CD4-positive, alpha-beta T cell treated with Interleukin-17A for 1 hour (primary cell): ENCODE measurements around the gene ANKRD11.
"Not testable (repeated sequence)": the region's sequence is repeated elsewhere in the genome, so short reads cannot be mapped to it uniquely, and the experiment has no call there.

ENCODE experiments used
- DNase-seq: peaks from one replicate; pipeline ENCODE4 v3.0.0-alpha.2; 2020

The ANKRD11 gene

DNA sequence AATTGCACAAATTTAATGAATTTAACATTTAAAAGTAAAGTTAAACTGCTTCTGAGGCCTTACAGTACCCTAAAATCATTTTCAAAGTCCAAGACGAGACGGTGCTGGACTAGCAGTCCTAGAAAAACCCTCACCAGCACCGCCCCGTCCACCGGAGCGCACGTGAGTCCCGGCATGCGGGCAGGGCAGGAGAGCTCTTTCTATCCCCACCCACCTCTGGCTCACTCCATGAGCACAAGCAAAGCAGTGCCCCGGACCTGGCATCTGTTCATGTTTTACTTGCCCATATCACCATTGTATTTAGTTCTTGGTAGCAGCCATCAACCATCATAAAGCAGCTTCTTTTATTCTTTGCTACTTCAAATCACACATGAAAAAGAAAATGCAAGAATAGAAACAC, 41.7 kb downstream of the ANKRD11 start:
- no peak for DNase-seq

DNA sequence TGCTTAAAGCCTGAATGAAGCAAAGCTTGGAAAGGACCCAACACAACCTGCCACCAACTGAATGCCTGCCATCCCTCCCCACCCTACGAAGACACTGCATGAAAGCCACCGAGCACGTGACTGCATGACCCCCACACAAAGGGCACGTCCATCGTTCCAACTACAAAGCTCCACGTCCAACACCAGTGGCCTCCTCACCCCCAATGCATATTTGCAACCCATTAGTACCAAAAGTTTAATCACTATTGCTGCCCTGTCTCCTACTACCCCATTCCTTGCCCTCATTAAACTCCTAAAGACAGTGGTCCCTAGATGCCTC, 43.4 kb downstream of the ANKRD11 start:
- no peak for DNase-seq

DNA sequence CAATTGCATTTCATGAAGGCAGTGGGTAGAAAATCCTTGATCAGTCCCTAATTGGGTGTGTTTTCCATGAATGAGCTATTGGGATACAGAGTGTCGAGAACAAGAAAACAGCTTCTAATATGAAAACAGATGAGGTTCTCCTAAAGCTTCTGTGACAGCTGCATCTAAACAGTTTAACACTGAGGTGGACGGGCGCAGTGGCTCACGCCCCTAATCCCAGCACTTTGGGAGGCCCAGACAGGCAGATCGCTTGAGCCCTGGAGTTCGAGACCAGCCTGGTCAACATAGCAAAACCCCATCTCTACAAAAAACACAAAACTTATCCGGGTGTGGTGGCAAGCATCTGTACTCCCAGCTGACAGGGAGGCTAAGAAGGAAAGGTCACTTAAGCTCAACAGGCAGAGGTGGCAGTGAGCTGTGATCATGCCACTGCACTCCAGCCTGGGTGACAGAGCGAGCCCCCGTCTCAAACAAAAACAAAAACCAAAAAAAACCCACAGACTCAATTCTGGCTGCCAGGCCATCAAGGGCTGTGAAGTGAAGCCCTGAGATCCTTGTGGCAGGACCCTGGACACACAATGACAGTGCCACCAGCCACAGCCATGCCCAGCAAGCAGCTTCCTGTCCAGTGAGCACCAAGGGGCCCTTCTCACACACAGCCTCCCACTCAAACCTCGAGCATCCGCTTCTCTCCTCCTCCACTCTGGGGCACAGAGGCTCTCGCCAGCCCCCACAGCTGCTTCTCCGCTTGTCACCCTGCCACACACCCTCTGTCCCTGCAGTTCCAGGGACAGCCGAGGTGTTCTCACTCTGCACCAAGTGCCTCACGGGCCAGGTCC, 44.0 kb downstream of the ANKRD11 start:
- DNase-seq: no peak

DNA sequence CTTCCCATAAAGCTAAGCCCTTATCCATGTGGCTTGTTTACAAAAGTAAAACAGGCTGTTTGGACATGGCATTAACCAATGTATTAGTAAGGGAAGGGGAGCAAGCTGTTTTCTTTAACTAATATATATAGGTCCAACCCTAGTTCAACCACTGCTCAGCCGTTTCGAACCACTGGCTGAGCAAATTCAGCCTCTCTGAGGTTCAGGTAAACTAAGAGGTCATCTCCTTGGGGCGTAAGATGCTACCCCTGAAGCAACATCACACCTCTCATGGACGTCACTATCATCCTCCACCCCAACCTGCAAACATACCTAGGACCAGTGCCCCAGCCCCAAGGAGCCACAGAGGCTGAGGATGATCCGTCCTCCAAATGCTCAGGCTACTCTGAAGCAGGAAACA, 45.2 kb downstream of the ANKRD11 start:
- DNase-seq: no peak

DNA sequence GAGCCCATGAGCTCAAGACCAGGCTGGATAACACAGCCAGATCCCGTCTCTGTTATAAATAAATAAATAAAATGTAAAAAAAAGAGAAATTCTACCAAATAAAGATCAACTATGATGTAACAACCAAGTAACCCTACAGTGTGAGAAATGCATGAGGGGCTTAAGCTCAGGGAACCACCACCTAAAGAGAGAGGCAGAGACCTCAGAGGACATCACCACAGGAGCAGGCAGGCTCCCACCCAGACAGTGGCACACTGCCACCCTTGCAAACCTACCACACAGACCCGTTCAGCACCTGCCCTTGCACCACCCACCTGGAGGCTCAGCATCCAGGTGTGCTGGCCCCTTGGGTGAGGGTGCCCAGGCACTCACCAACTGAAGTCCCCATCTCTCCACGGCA, 45.6 kb downstream of the ANKRD11 start:
- DNase-seq: no peak

DNA sequence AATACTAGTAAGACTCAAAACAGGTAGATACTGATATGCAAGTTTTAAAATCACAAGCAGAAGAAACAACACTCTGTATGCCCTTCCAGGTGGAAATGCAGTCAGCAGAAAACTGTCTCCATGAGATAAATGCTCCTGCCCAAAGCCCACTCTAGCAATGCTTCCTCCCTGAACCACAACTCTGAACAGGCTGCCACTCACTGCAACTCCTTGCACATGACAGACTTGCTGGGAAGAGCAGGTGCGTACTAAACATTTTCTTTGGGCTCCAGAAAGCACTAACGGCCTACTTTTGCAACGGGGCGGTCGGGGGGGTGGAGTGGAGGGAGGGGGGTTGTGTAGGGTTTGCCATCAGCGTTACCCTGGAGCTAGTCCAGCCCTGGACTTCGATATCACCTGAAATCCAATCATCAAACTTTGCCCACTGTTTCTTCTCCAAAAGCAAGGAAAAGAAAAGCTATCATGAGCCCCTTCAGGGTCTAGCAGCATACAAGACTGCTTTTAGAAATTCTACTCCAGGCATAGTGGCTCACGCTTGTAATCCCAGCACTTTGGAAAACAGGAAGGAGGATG, 46.1 kb downstream of the ANKRD11 start:
- DNase-seq: no peak

DNA sequence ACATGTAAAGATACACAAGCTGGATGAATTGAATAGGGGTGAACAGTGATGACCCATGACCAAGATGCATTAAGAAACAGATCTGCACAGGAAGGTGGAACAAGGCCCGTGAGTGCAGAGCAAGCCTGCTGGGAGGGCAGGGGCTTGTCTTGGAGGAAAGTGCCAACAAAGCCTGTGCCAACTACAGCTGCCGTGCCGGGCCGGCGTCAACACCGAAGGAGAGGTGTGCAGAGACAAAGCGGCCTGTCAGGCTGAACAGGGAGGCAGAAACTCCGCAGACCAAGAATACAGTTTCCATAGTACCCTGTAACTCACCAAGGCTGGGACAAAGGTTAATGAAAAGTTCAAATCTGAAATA, 46.7 kb downstream of the ANKRD11 start:
- DNase-seq: no peak

DNA sequence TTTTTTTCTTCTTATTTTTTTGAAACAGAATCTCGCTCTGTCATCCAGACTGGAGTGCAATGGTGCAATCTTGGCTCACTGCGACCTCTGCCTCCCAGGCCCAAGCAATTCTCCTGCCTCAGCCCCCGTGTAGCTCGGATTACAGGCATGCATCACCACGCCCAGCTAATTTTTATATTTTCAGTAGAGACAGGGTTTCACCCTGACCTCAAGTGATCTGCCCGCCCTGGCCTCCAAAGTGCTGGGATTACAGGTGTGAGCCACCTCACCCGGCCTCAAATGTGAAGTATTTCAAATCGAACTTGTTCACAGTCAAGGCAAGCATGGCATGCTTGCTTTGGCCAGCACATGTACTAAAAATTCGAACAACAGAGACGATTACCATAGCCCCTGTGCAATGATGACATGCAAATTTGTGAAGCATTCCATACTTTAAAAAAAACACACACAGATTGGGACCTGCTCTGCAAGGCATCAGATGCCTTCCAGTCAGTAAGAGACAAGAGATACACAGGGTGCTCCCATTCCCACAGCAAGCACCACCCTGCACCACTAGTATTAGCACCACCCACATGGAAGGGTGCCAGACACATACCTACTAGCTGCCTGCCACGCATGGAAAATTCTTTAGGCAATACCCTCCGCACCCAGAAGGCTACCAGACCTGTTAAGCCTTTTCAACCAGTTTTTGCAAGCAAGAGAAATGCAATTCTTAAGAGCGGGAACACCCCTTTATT, 47.2 kb downstream of the ANKRD11 start:
- DNase-seq: no peak

DNA sequence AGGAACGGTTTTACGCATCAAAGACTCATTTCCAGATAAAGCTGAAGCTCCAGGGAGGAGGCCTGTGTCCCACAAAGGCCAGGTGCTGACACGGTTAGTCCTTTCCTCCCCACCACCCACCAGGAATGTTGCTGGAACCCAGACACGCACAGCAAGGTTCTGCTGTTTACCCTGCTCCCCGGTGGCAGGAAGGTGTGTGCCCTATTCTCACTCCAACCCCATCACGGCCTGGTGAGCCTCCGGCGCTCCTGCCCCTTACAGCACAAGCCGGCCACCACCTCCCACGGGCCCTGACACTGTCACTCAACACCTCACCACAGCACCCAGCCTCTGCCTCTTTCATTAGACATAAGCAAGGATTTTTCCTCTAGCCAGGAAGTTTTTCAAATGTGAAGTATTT, 47.8 kb downstream of the ANKRD11 start:
- no peak for DNase-seq

DNA sequence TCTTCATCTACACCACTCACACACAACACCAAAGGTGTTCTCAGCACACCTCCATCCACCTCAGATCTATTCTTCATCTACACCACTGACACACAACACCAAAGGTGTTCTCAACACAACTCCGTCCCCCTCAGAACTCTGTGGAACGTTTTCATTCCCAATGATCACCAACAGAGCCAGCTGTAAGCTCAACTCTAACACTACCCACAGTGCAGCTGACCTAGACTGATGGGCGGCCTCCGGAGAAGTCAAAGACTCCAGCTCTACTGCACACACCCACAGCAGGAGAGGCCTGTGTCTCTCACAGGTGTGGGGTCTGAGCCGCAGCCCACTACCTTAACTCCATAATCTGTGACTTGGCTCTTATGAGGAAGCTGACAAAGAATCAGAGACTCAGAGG, 50.7 kb downstream of the ANKRD11 start:
- DNase-seq: no peak

DNA sequence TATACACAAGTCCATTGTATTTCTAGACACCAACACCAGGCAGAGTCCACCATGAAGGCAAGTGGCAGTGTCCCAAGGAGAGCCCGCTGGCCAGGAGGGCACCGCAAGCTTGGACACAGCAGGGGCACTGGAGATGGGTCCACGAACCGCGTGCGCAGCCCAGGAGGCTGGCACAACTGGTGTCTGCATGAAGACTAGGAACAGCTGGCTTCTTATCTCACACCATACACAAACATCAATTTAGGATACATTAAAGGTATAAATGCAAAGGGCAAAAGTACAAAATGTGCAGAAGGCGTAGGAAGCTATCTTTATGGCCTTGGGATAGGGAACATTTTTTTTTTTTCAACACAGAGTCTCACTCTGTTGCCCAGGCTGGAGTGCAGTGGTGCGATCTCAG, 52.4 kb downstream of the ANKRD11 start:
- no peak for DNase-seq

DNA sequence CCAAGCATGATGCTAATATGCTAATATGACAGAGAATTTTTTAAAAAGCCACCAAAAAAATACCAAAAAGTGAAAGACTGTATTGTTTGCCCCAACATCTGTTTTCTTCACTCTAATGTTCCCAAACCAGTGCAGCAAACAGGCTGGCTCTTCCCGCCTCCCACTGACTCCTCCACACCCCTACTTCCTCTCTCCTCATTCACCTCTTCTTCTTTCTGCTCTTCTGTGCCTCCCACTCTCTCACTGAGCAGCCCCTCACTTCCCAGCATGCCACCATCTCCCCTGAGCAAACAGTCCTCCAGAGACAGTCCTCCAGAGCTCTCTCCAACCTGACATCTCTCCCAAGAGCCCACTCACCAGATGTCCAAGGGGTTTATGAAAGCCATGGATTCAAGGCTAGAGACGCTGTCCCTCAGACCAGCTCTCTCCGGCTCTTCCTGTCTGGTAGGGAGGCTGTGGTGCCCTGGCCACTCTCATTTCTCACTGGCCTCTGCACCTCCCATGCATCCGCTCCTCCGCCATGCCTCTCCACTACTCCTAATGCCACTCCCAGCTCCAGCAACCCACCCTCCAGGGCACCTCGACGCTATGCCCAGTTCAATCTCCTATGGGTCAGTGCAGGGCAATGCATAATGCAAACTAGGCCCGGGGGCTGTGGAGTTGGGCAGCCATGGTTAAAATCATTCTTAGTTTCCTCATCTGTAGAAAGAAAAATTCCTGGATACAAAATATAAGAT, 52.9 kb downstream of the ANKRD11 start:
- DNase-seq: no peak

DNA sequence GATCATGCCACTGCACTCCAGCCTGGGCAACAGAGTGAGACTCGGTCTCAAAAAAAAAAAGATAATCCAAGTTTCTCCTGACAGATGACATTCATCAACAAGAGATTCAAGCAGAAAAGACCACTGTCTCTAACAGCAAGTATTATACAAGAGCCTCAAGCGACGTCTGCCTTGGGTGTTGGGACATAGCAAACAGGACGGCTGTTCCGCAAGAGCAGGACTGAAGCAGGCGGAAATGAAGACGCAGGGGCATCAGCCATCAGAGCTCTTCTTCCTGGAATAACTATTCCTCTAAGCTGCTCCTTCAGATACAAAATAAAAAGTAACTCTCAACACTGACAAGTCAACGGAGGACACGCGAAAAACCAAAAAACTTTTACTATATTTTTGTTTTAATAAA, 54.0 kb downstream of the ANKRD11 start:
- no peak for DNase-seq

DNA sequence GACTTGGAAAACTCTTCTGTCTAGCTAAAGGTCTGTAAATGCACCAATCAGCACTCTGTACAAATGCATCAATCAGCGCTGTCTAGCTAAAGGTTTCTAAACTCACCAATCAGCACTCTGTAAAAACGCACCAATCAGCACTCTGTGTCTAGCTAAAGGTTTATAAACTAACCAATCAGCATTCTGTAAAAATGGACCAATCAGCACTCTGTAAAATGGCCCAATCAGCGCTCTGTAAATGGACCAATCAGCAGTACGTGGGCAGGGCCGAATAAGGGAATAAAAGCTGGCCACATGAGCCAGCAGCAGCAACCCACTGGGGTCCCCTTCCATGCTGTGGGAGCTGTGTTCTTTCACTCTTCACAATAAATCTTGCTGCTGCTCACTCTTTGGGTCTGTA, 55.3 kb downstream of the ANKRD11 start:
- DNase-seq: peak; percentile 44

DNA sequence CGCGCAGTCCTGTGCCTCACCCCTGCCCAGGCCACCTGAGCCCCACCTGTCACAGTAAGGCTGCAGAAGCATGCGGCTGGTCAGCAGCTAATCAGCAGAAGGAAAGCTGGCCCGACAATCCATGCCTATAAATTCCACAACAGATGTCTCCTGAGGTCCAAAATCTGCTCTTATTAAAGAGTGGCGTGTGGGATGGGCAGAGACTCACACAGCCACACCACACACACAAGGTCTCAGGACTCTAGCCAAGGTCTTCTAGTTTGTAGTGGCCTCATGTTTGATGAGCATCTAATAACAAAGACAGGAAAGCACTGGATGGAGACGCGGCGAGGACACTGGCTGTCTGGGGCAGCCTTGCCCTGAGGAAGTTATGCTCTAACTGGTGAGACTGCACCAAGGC, 55.9 kb downstream of the ANKRD11 start:
- DNase-seq: no peak

DNA sequence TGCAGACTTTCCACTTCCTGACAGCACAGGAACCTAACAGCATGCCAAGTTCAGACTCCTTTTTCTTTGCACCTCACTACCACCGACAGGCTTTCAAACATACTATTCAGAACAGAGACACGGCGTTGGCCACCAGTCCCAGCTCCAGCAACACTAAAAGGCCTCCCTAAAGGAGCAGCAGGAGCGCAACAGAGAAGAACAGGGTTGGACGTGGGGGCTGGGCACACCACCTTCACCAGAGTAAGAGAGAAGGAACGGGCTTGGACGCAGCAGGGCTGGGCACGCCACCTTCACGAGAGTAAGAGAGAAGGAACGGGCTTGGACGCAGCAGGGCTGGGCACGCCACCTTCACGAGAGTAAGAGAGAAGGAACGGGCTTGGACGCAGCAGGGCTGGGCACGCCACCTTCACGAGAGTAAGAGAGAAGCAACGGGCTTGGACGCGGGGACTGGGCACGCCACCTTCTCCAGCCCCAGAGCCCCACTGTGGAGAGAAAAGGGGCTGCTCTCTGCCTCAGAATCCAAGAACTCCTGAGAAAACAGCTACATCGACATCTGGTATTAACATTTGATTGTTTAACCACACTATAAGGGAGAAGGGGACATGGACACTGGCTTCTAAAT, 56.9 kb downstream of the ANKRD11 start:
- DNase-seq: not testable (repeated sequence)

DNA sequence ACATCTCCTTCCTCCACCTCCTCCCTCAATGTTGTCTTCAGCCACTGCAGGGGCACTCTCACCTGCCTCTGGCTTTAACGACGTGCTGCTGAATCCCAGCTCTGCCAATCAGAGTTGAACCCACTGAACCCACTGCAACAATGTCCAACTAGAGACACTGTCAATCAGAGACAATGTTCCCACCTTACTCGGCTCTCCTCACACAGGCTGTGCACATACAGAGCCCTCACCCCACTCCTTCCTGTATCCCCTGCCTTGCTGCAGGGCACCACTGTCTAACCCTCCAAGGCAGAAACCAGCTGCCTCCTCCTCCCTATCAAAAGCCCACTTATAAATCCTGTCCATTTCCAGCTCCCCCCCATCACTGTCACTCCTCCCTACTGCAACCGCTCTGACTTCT, 58.7 kb downstream of the ANKRD11 start:
- DNase-seq: no peak

DNA sequence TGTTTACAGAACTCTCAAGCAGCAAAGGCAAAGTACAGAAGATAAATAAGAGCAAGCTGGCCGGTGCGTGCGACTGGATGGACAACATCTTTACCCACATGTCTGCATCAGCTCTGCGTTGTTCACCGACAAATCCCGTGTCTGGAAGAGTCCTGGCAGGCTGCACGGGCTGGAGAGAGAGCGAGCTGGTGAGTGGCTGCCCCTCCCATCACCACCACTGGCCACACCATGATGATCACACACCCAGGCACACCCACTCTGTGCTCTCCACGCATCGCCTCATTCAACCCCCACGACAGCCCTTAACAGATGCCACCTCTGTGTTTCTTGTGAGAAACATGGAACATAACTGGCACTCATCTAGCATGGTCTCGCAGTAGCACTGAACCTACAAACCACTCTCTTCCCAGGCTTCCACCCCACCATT, 59.2 kb downstream of the ANKRD11 start:
- DNase-seq: no peak

DNA sequence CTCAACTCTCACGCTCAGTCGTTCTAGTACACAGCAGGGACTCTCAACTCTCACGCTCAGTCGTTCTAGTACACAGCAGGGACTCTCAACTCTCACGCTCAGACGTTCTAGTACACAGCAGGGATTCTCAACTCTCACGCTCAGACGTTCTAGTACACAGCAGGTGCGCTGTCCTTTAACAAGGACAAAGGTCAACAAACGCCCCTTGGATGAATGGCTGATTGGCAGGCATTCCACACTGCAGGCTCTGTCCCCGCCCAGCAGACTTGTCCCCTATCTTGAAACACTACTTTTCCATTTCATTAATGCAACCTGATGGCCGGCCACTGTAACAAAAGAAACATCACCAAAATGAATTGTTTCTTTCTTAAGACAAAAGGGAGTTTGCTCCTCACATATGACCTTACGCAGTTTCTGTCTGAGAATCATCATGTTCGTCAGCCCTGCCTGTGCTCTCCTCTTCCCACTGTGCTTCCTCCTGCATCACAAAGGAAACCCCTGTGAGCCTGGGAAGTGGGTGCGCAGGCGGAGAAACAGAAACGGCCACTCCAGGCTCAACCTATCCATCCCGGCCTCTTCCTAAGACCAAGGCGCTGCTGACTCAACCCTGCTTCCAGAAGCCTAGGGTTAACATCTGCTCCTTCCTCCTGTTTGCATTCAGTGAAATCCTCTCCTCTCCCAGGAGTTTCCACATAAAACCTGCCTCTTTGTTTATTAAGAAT, 59.8 kb downstream of the ANKRD11 start:
- DNase-seq: no peak

DNA sequence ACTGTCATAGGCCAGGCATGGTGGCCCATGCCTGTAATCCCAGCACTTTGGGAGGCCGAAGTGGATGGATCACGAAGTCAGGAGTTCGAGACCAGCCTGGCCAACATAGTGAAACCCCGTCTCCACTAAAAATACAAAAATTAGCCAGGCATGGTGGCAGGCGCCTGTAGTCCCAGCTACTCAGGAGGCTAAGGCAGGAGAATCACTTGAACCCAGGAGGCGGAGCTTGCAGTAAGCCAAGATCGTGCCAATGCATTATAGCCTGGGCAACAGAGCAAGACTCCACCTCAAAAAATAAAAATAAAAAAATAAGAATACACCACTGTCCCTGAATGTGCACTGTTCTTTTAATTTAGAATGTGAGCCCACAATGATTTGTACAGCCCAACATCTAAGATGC, 61.8 kb downstream of the ANKRD11 start:
- not testable (repeated sequence) for DNase-seq

DNA sequence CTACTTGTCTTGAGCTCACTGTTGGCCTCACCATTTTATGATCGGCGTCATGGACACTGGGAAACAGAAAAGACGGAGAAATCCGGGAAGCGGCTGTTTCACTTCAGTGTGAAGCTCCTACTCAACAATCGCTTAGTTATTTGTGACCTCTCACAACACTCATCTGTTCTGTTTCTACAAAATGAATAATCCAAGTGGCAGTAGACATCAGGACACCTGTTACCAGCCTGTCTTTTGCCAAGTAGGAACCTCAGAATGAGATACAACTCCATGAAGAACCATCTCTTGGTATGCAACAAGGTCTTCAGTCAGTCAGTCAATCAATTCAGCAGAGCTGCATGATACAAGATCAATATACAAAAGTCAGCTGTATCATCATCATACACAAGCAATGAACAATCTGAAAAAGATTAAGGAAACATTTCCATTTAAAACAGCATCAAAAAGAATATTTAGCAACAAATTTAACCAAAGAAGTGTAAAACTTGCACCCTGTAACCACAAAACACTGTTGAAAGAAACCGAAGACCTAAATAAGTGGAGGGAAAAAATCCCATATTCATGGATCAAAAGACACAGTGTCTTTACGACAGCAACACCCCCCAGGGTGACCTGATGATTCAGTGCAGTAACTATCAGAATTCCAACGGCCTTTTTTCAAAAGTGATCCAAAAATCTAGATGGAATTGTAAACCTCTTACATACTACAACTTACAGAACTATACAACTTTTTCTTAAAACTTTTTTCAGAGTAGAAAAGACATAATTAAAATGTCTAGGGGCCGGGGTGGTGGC, 63.4 kb downstream of the ANKRD11 start:
- DNase-seq: no peak

DNA sequence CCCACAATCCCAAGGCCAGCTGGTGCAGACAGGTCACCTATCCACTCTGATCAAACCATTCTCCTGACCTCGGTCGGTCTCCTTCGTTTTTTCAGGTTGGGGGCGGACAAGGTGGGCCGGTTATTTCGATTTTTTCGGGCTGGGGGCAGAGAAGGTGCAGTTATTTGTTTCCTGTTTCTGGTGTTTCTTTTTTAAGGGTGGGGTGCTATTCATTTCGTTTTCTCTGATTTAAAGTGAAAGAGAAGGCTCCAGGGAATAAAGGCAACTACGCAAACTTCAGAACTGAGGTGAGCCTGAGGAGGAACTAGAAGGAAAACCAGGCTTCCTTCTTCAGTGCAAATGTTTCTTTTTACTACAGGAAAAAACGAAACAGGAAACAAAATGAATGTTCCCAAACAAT, 64.8 kb downstream of the ANKRD11 start:
- DNase-seq: no peak
